ENCODE results near the gene NFE2L2. TPM values are rescaled to one million over a fixed set of nuclear protein-coding genes. Genes with fewer than 3 reads are reported as not detected.
A peak's percentile ranks its signal among the peaks of the same experiment; 100 is the strongest.

The NFE2L2 gene
- total and polyA plus RNA-seq, 9 of the 15 experiments (the other 6 are each of a cell fraction or from before 2014, with no cell fraction given) = 29.3 to 120 (median 59.3) TPM

GRCh38 chr2:177256695-177257094, 7.8 kb downstream of the NFE2L2 start (continued):
- TF ChIP-seq ZBTB40 (IDR thresholded peaks at IDR 0.05) (no peak), ZBTB40 (CRISPR knock-in tag; IDR thresholded peaks at IDR 0.05) (no peak), TFE3 (CRISPR knock-in tag; IDR thresholded peaks at IDR 0.05) (no peak), DPF2 (IDR thresholded peaks at IDR 0.05) (no peak), SRSF9 (IDR thresholded peaks at IDR 0.05; ENCODE audit: borderline replicate concordance, low read depth, low read length) (no peak), POLR2G (IDR thresholded peaks at IDR 0.05; ENCODE audit: low read depth, low read length) (peak; percentile 59; the same call in 1 of the 2 replicates), RBFOX2 (IDR thresholded peaks at IDR 0.05; ENCODE audit: low read depth, low read length) (0 out of 2 replicates have a peak, but pooled peaks have one; percentile 37)
- TF ChIP-seq, protein P1, sequence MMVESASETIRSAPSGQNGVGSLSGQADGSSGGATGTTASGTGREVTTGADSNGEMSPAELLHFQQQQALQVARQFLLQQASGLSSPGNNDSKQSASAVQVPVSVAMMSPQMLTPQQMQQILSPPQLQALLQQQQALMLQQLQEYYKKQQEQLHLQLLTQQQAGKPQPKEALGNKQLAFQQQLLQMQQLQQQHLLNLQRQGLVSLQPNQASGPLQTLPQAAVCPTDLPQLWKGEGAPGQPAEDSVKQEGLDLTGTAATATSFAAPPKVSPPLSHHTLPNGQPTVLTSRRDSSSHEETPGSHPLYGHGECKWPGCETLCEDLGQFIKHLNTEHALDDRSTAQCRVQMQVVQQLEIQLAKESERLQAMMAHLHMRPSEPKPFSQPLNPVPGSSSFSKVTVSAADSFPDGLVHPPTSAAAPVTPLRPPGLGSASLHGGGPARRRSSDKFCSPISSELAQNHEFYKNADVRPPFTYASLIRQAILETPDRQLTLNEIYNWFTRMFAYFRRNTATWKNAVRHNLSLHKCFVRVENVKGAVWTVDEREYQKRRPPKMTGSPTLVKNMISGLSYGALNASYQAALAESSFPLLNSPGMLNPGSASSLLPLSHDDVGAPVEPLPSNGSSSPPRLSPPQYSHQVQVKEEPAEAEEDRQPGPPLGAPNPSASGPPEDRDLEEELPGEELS (CRISPR knock-in tag; IDR thresholded peaks at IDR 0.05; ENCODE audit: borderline replicate concordance) = no peak

Measured in K562 (cell line).